H4 (cell line): ENCODE results near the gene EDNRA. TPM values are rescaled to one million over a fixed set of nuclear protein-coding genes. Genes with fewer than 3 reads are reported as not detected.
A peak's percentile ranks its signal among the peaks of the same experiment; 100 is the strongest.

Experiments used
- DNase-seq: peaks from one replicate; pipeline ENCODE4 v3.0.0-alpha.2; 2015; ENCODE audit warnings: low spot score
- total RNA-seq: library from RNA; depleted of rRNA; stranded (reverse); fragments of >200 nt; shearing (Covaris generic); gene quantifications from 2 replicates; pipeline ENCODE4 v1.2.3, GENCODE V29; 2014; rRNA removed

EDNRA gene
- total RNA-seq, 1 experiment from 2014 or later = not detected

GRCh38 chr4:147587041-147587440 is 106.1 kb downstream of the EDNRA start:
- DNase-seq = no peak

GRCh38 chr4:147589586-147589985 is 108.7 kb downstream of the EDNRA start:
- DNase-seq = no peak

- peak; percentile 69 for DNase-seq
Observed at GRCh38 chr4:147590249-147590920, 109.5 kb downstream of the EDNRA start.

- no peak for DNase-seq
Observed at GRCh38 chr4:147591106-147591505, 110.2 kb downstream of the EDNRA start.

DNA sequence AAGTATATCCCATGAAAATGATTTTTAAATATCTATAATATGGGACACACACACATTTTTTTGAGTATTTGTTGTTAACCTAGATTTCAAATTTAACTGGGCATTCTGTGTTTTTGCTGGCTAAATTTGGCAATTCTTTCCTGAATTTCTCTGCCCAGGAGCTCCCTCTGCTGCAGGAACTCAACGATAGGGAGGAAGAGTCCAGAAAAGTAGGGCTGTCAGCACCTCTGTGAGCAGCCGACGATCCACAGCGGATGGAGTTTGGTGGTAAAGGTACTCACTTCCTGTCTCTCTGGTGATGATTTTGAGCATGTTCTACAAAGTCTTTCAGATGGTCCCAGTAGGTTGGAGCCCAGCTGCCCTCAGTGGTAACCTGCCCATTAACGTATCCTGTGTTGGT is 113.2 kb downstream of the EDNRA start:
- no peak for DNase-seq

Other genes starting within 250 kb of the EDNRA start
- 37.9 and 41.9 TPM in 2 replicates for gene TMEM184C, start 136.3 kb downstream of the EDNRA start, total RNA-seq
- 8.3 and 10.5 TPM in 2 replicates for gene PRMT9, start 203.1 kb downstream of the EDNRA start, total RNA-seq